Activated CD4-positive, alpha-beta T cell treated with anti-CD3 and anti-CD28 coated beads for 36 hours (primary cell): ENCODE results near the gene WFDC1. TPM values are rescaled to one million over a fixed set of nuclear protein-coding genes. Genes with fewer than 3 reads are reported as not detected.

Experiments
- ATAC-seq: fragments of 200-7000 bp; cut with Tn5 transposase; one replicate; pipeline ENCODE4 v1.10.0; 2021; ENCODE audit warnings: mild to moderate bottlenecking, moderate library complexity
- CTCF ChIA-PET: fragments of 350-600 bp; sonication (Branson Sonifier 250); formaldehyde crosslinking; loops from one replicate; lab custom pipeline; 2021; ENCODE audit warnings: antibody characterized with exemption; lab: Charles Lee
- POLR2A ChIA-PET: fragments of 350-600 bp; sonication (Branson Sonifier 250); formaldehyde crosslinking; loops from one replicate; lab custom pipeline; 2021; ENCODE audit warnings: antibody characterized with exemption, inconsistent platforms; lab: Charles Lee
- DNase-seq: peaks from one replicate; pipeline ENCODE4 v3.0.0-alpha.2; 2020
- H3K27ac Mint-ChIP-seq: one replicate; pipeline ENCODE4 v1.8.0; 2021; ENCODE audit warnings: mixed read lengths
- H3K27me3 Mint-ChIP-seq: one replicate; pipeline ENCODE4 v1.8.0; 2021; ENCODE audit warnings: mixed read lengths
- H3K36me3 Mint-ChIP-seq: one replicate; pipeline ENCODE4 v1.8.0; 2021; ENCODE audit warnings: low read depth, mixed read lengths
- H3K4me1 Mint-ChIP-seq: one replicate; pipeline ENCODE4 v1.8.0; 2021; ENCODE audit warnings: mixed read lengths
- H3K4me3 Mint-ChIP-seq: one replicate; pipeline ENCODE4 v1.8.0; 2021; ENCODE audit warnings: mild to moderate bottlenecking, moderate library complexity, mixed read lengths
- H3K9me3 Mint-ChIP-seq: one replicate; pipeline ENCODE4 v1.8.0; 2021; ENCODE audit warnings: low read depth, mixed read lengths
- intact Hi-C, 2 experiments: fragments of 100-400 bp; cut with DNase I in 1 of 2; cut with micrococcal nuclease in 1 of 2; formaldehyde crosslinking; loops; one replicate each; pipeline versions ENCODE4 v1.14.2 to v1.15.1; 2022 to 2024; cut with DNase I, micrococcal nuclease
- total RNA-seq, 2 experiments: library from RNA; stranded (reverse); gene quantifications; one replicate each; pipeline ENCODE4 v1.2.3, GENCODE V29; 2021

Gene WFDC1
- total RNA-seq, 2 experiments from 2014 or later = not detected

DNA sequence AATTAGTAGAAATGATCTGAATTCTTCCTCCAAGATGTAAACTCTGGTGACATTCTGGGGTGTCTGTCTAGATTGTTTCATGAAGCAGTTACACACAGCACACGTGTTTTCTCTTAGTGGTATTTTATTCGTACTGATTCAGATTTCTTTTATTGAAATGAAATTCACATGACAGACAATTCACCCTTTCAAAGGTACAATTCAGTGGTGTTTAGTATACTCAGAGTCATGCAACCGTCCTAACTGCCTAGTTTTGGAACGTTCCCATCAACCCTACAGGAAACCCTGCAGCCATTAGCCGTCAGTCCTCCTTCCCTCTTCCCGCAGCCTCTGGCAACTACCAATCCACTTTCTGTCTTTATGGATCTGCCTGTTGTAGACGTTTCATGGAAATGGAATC lies 8.8 kb downstream of the WFDC1 start:
- no peak for DNase-seq
- H3K4me3 Mint-ChIP-seq = no peak overlapping the region
- intact Hi-C loops = no loop called here
- H3K27ac Mint-ChIP-seq = no peak overlapping the region
- no peaks in the 10 kb centered on the region for H3K36me3 Mint-ChIP-seq
- no peak for ATAC-seq
- CTCF ChIA-PET = no interaction called here
- peaks cover 4% of the 10 kb centered on the region for H3K27me3 Mint-ChIP-seq
- POLR2A ChIA-PET = no interaction called here
- H3K9me3 Mint-ChIP-seq = no peaks in the 10 kb centered on the region
- no peaks in the 10 kb centered on the region for H3K4me1 Mint-ChIP-seq

GRCh38 chr16:84306564-84306963 lies 11.9 kb downstream of the WFDC1 start:
- POLR2A ChIA-PET = no interaction called here
- Mint-ChIP-seq H3K36me3 (no peaks in the 10 kb centered on the region), H3K4me1 (no peaks in the 10 kb centered on the region), H3K9me3 (no peaks in the 10 kb centered on the region), H3K27me3 (peaks cover 2% of the 10 kb centered on the region), H3K27ac (no peak overlapping the region), H3K4me3 (no peak overlapping the region)
- no peak for DNase-seq
- ATAC-seq = no peak
- CTCF ChIA-PET = no interaction called here
- intact Hi-C loops = no loop called here

GRCh38 chr16:84307209-84307954 lies 12.7 kb downstream of the WFDC1 start:
- intact Hi-C loops = no loop called here
- CTCF ChIA-PET = interaction anchor here (1.0 to 1.8 kb wide), 5 partner anchors 10 to 219 kb away, joined by 3 to 9 read pairs (median 6); no protein-coding TSS in a partner anchor
- Mint-ChIP-seq H3K36me3 (no peaks in the 10 kb centered on the region), H3K4me3 (no peak overlapping the region), H3K4me1 (no peaks in the 10 kb centered on the region), H3K27ac (no peak overlapping the region), H3K27me3 (peaks cover 6% of the 10 kb centered on the region), H3K9me3 (no peaks in the 10 kb centered on the region)
- POLR2A ChIA-PET = no interaction called here
- DNase-seq (no peak), ATAC-seq (no peak)

GRCh38 chr16:84308120-84308519 lies 13.4 kb downstream of the WFDC1 start:
- no peaks in the 10 kb centered on the region for H3K36me3 Mint-ChIP-seq
- peaks cover 9% of the 10 kb centered on the region for H3K27me3 Mint-ChIP-seq
- H3K9me3 Mint-ChIP-seq = no peaks in the 10 kb centered on the region
- no peak for ATAC-seq
- no peak overlapping the region for H3K4me3 Mint-ChIP-seq
- ChIA-PET POLR2A (no interaction called here), CTCF (interaction anchor here (0.6 to 1.8 kb wide), 6 partner anchors 9 to 322 kb away, joined by 3 to 9 read pairs (median 5); no protein-coding TSS in a partner anchor)
- peak; percentile 48 for DNase-seq
- intact Hi-C loops = loop anchor here in 1 of 2 experiments (1.0 to 2.0 kb wide), 2 partner anchors 31 to 223 kb away; no protein-coding TSS in a partner anchor
- H3K27ac Mint-ChIP-seq = no peak overlapping the region
- H3K4me1 Mint-ChIP-seq = no peaks in the 10 kb centered on the region

GRCh38 chr16:84310642-84311041 lies 16.0 kb downstream of the WFDC1 start:
- no peak for DNase-seq
- no peak overlapping the region for H3K4me3 Mint-ChIP-seq
- POLR2A ChIA-PET = no interaction called here
- no peaks in the 10 kb centered on the region for H3K4me1 Mint-ChIP-seq
- H3K27me3 Mint-ChIP-seq = peaks cover 9% of the 10 kb centered on the region
- CTCF ChIA-PET = no interaction called here
- no peak for ATAC-seq
- H3K9me3 Mint-ChIP-seq = no peaks in the 10 kb centered on the region
- no peak overlapping the region for H3K27ac Mint-ChIP-seq
- intact Hi-C loops = no loop called here
- no peaks in the 10 kb centered on the region for H3K36me3 Mint-ChIP-seq

- intact Hi-C loops = no loop called here
- ChIA-PET CTCF (interaction anchor here (0.5 to 1.3 kb wide), 3 partner anchors 35 to 39 kb away, joined by 3 to 4 read pairs (median 3); no protein-coding TSS in a partner anchor), POLR2A (no interaction called here)
- H3K4me3 Mint-ChIP-seq = no peak overlapping the region
- H3K4me1 Mint-ChIP-seq = no peaks in the 10 kb centered on the region
- peaks cover 2% of the 10 kb centered on the region for H3K9me3 Mint-ChIP-seq
- H3K27me3 Mint-ChIP-seq = peaks cover 7% of the 10 kb centered on the region
- H3K27ac Mint-ChIP-seq = no peak overlapping the region
- DNase-seq (no peak), ATAC-seq (no peak)
- no peaks in the 10 kb centered on the region for H3K36me3 Mint-ChIP-seq
Observed at GRCh38 chr16:84312783-84313382, 18.2 kb downstream of the WFDC1 start.

DNA sequence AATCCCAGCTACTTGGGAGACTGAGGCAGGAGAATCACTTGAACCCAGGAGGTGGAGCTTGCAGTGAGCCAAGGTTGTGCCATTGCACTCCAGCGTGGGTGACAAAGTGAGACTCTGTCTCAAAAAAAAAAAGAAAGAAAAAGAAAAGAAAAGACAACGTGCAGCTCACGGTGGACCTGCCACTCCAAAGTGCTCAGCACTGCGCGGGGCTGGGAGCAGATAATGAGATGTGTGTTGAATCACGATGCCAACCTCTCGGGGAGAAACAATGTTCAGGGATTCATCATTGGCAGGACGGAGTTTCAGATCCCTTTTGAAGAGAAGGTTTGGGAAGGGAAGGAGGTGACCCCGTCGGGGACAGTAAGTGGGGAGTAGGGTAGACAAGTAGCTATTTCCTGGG lies 19.2 kb downstream of the WFDC1 start:
- peaks cover 7% of the 10 kb centered on the region for H3K27me3 Mint-ChIP-seq
- no peak overlapping the region for H3K4me3 Mint-ChIP-seq
- intact Hi-C loops = no loop called here
- H3K4me1 Mint-ChIP-seq = no peaks in the 10 kb centered on the region
- ATAC-seq (no peak), DNase-seq (no peak)
- CTCF ChIA-PET = no interaction called here
- no peaks in the 10 kb centered on the region for H3K36me3 Mint-ChIP-seq
- peaks cover 4% of the 10 kb centered on the region for H3K9me3 Mint-ChIP-seq
- POLR2A ChIA-PET = no interaction called here
- no peak overlapping the region for H3K27ac Mint-ChIP-seq

GRCh38 chr16:84314373-84314772 lies 19.7 kb downstream of the WFDC1 start:
- Mint-ChIP-seq H3K27ac (no peak overlapping the region), H3K4me3 (no peak overlapping the region), H3K27me3 (peaks cover 7% of the 10 kb centered on the region), H3K36me3 (no peaks in the 10 kb centered on the region), H3K9me3 (peaks cover 4% of the 10 kb centered on the region), H3K4me1 (no peaks in the 10 kb centered on the region)
- ChIA-PET CTCF (no interaction called here), POLR2A (no interaction called here)
- ATAC-seq (no peak), DNase-seq (no peak)
- intact Hi-C loops = no loop called here

GRCh38 chr16:84314814-84315213 lies 20.1 kb downstream of the WFDC1 start:
- ChIA-PET CTCF (no interaction called here), POLR2A (no interaction called here)
- H3K36me3 Mint-ChIP-seq = no peaks in the 10 kb centered on the region
- peaks cover 7% of the 10 kb centered on the region for H3K27me3 Mint-ChIP-seq
- H3K4me1 Mint-ChIP-seq = no peaks in the 10 kb centered on the region
- no peak overlapping the region for H3K27ac Mint-ChIP-seq
- intact Hi-C loops = no loop called here
- DNase-seq = no peak
- H3K4me3 Mint-ChIP-seq = no peak overlapping the region
- peaks cover 4% of the 10 kb centered on the region for H3K9me3 Mint-ChIP-seq
- ATAC-seq = no peak

DNA sequence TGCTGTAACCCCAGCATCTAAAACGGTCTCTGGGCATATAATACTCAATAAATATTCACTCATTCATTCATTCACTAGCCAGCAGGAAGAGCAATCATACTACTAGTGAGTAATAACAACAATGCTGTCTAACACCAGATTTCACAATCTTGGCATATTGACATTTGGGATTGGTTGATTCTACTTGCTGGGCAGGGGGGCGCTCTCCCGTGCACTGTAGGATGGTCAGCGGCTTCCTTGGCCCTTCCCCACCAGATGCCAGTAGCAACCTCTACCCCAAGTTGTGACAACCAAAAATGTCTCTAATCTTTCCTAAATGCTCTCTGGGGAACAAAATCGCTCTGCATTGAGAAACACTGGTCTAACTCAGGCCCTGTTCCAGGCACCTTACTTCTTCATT lies 20.7 kb downstream of the WFDC1 start:
- POLR2A ChIA-PET = no interaction called here
- peaks cover 4% of the 10 kb centered on the region for H3K9me3 Mint-ChIP-seq
- intact Hi-C loops = no loop called here
- DNase-seq = no peak
- H3K4me3 Mint-ChIP-seq = no peak overlapping the region
- no peaks in the 10 kb centered on the region for H3K36me3 Mint-ChIP-seq
- H3K27ac Mint-ChIP-seq = no peak overlapping the region
- peaks cover 7% of the 10 kb centered on the region for H3K27me3 Mint-ChIP-seq
- no peaks in the 10 kb centered on the region for H3K4me1 Mint-ChIP-seq
- CTCF ChIA-PET = no interaction called here
- ATAC-seq = no peak

GRCh38 chr16:84318091-84318975 lies 23.7 kb downstream of the WFDC1 start:
- CTCF ChIA-PET = interaction anchor here (1.8 kb wide), 1 partner anchor 10 kb away, joined by 6 read pairs; no protein-coding TSS in a partner anchor
- H3K4me1 Mint-ChIP-seq = no peaks in the 10 kb centered on the region
- H3K9me3 Mint-ChIP-seq = peaks cover 4% of the 10 kb centered on the region
- POLR2A ChIA-PET = no interaction called here
- H3K27me3 Mint-ChIP-seq = peaks cover 2% of the 10 kb centered on the region
- H3K27ac Mint-ChIP-seq = no peak overlapping the region
- intact Hi-C loops = no loop called here
- no peak for DNase-seq
- no peak overlapping the region for H3K4me3 Mint-ChIP-seq
- H3K36me3 Mint-ChIP-seq = no peaks in the 10 kb centered on the region
- ATAC-seq = no peak
